NCI-H1694 treated with DMSO at 0.1 percent for 48 hours (cell line): ENCODE measurements around the gene SLPI.

Experiments
- DNase-seq: peaks from one replicate; lab custom pipeline; 2025; lab: John Stamatoyannopoulos, UW

Gene SLPI

GRCh38 chr20:45212836-45213235 lies 41.5 kb downstream of the SLPI start:
- no peak for DNase-seq

GRCh38 chr20:45211569-45212474 lies 42.5 kb downstream of the SLPI start:
- DNase-seq = no peak

GRCh38 chr20:45209924-45210323 lies 44.4 kb downstream of the SLPI start:
- no peak for DNase-seq

- no peak for DNase-seq
Measured at GRCh38 chr20:45206725-45207124, 47.6 kb downstream of the SLPI start, which contains the start of gene SEMG1. SEMG1 (plus strand) TSS chr20:45207033; CDS start chr20:45207054, 21 bp downstream.
